Kidney epithelial cell (primary cell): ENCODE measurements around the gene RBM25. TPM values are rescaled to one million over a fixed set of nuclear protein-coding genes. Genes with fewer than 3 reads are reported as not detected.

Experiments used
- DNase-seq: peaks from one replicate; pipeline ENCODE4 v3.0.0-alpha.2; 2010; ENCODE audit warnings: low read depth
- H3K27me3 ChIP-seq: 2 replicates; pipeline ENCODE4 v1.6.0; 2011; ENCODE audit warnings: low read length; ENCODE audit not compliant: control insufficient read depth, insufficient read depth
- H3K36me3 ChIP-seq: 2 replicates; pipeline ENCODE4 v1.5.1; 2011; ENCODE audit warnings: low read length; ENCODE audit not compliant: control insufficient read depth, insufficient read depth
- H3K4me3 ChIP-seq: 2 replicates; pipeline ENCODE4 v1.5.1; 2011; ENCODE audit warnings: low read depth, mild to moderate bottlenecking, control low read depth, low read length
- total RNA-seq: library from RNA; depleted of rRNA; stranded (reverse); fragments of >200 nt; gene quantifications from 2 replicates; pipeline ENCODE4 v1.2.3, GENCODE V29; 2015
- TF ChIP-seq, protein P1 (sequence below): IDR thresholded peaks from 2 replicates; pipeline ENCODE4 v1.5.1; 2011; ENCODE audit warnings: mild to moderate bottlenecking, moderate library complexity, low read length, control low read depth, inconsistent platforms; ENCODE audit not compliant: insufficient read depth, poor library complexity, severe bottlenecking

The RBM25 gene
- total RNA-seq, 1 donor from 2014 or later: 30.8 TPM

GRCh38 chr14:73049428-73049827 is 8.9 kb upstream of the RBM25 start:
- Histone ChIP-seq H3K36me3 (no peaks in the 10 kb centered on the region), H3K27me3 (no peaks in the 10 kb centered on the region), H3K4me3 (no peak overlapping the region)
- DNase-seq: no peak
- TF ChIP-seq, protein P1, sequence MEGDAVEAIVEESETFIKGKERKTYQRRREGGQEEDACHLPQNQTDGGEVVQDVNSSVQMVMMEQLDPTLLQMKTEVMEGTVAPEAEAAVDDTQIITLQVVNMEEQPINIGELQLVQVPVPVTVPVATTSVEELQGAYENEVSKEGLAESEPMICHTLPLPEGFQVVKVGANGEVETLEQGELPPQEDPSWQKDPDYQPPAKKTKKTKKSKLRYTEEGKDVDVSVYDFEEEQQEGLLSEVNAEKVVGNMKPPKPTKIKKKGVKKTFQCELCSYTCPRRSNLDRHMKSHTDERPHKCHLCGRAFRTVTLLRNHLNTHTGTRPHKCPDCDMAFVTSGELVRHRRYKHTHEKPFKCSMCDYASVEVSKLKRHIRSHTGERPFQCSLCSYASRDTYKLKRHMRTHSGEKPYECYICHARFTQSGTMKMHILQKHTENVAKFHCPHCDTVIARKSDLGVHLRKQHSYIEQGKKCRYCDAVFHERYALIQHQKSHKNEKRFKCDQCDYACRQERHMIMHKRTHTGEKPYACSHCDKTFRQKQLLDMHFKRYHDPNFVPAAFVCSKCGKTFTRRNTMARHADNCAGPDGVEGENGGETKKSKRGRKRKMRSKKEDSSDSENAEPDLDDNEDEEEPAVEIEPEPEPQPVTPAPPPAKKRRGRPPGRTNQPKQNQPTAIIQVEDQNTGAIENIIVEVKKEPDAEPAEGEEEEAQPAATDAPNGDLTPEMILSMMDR: no peak

DNA sequence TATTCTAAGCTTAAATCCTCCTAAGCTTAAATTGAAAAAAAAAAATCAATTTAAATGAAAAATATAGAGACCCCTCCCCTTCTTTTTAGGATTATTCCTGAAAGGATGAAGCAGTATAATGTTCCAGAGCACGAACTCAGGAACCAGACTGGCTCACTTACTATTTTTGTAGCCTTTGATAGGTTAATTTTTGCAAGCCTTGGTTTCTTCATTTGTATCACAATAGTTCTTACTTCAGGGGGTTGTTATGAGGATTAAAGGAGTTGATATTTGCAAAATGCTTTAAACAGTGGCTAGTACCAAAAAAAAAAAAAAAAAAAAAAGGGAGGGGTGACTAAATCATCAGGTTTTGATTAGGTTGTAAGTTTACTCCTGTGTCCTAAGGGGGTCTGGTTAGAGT is 3.1 kb upstream of the RBM25 start:
- no peak for DNase-seq
- Histone ChIP-seq H3K4me3 (no peak overlapping the region), H3K36me3 (no peaks in the 10 kb centered on the region), H3K27me3 (no peaks in the 10 kb centered on the region)
- TF ChIP-seq, protein P1: no peak

GRCh38 chr14:73057944-73058223 is 450 bp upstream of the RBM25 start:
- TF ChIP-seq, protein P1: no peak

GRCh38 chr14:73058922-73059673 is 764 bp downstream of the RBM25 start:
- TF ChIP-seq, protein P1: no peak
- DNase-seq: no peak
- no peaks in the 10 kb centered on the region for H3K27me3 ChIP-seq
- H3K36me3 ChIP-seq: no peaks in the 10 kb centered on the region
- peak overlapping the region; percentile 98 for H3K4me3 ChIP-seq

More at GRCh38 chr14:73057944-73058223, 450 bp upstream of the RBM25 start:
- H3K27me3 ChIP-seq: no peaks in the 10 kb centered on the region
- no peaks in the 10 kb centered on the region for H3K36me3 ChIP-seq
- H3K4me3 ChIP-seq: peak overlapping the region; percentile 55
- no peak for DNase-seq

DNA sequence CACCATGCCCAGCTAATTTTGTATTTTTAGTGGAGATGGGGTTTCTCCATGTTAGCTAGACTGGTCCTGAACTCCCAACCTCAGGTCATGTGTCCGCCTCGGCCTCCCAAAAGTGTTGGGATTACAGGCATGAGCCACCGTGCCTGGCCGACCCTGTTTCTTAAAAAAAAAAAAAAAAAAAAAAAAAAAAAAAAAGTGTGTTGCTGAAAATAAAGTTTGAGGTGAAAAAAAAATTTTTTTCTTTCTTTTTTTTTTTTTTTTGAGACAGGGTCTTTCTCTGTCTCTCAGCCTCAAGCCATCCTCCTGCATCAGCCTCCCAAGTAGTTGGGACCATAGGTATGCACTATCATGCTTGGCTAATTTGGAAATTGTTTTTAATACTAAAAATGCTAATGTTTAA is 11.3 kb downstream of the RBM25 start:
- Histone ChIP-seq H3K27me3 (no peaks in the 10 kb centered on the region), H3K36me3 (peaks cover 1% of the 10 kb centered on the region), H3K4me3 (no peak overlapping the region)
- TF ChIP-seq, protein P1: no peak
- no peak for DNase-seq

DNA sequence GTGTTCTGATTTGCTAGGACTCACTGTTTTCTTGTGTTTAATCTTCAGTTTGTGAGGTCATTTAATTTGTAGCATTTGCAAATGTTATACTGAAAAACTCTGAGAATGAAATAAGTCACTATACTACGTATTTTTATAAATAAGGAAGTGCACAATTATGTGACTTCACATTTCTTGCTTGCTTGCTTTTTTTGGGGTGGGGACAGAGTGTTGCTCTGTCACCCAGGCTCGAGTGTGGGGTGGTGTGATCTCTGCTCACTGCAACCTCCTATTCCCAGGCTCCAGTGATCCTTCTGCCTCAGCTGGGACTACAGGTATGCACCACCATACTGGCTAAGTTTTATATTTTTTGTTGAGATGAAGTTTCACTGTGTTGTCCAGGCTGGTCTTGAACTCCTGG is 32.7 kb downstream of the RBM25 start:
- no peak for DNase-seq
- Histone ChIP-seq H3K27me3 (no peaks in the 10 kb centered on the region), H3K36me3 (peaks cover 1% of the 10 kb centered on the region), H3K4me3 (no peak overlapping the region)
- TF ChIP-seq, protein P1: no peak
